ENCODE data around the gene CDH4.
"Not testable (repeated sequence)": the region's sequence is repeated elsewhere in the genome, so short reads cannot be mapped to it uniquely, and the experiment has no call there.

The CDH4 gene

GRCh38 chr20:61407561-61407960, 155.5 kb downstream of the CDH4 start:
- in situ Hi-C loops (cut with MboI; ENCODE audit: low sequenced_read_pairs), result no loop called here

GRCh38 chr20:61408951-61409740, 157.1 kb downstream of the CDH4 start:
- in situ Hi-C loops (cut with MboI; ENCODE audit: low sequenced_read_pairs), result no loop called here

DNA sequence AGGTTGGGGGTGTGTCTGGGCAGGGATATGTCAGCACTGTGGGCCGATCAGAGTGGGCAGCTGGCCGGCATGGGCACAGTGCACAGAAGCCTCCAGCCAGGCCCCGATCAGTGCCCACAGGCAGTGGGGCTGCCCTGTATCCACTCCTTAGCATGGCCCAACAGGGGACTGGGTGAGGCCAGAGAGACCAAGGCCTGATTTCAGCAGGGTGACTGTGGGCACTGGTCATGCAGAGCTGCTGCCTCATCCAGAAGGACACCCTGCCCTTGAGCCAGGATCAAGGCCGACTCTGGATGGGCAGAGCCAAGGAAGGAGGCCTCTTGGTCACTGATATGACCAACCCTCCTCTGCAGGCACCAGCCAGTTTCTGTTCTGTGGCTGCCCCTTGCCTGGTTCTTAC, 159.7 kb downstream of the CDH4 start:
- in situ Hi-C loops (cut with MboI; ENCODE audit: low sequenced_read_pairs), result no loop called here

- in situ Hi-C loops (cut with MboI; ENCODE audit: low sequenced_read_pairs), result no loop called here
These were observed 161.7 kb downstream of the CDH4 start for GRCh38 chr20:61413752-61414151.

DNA sequence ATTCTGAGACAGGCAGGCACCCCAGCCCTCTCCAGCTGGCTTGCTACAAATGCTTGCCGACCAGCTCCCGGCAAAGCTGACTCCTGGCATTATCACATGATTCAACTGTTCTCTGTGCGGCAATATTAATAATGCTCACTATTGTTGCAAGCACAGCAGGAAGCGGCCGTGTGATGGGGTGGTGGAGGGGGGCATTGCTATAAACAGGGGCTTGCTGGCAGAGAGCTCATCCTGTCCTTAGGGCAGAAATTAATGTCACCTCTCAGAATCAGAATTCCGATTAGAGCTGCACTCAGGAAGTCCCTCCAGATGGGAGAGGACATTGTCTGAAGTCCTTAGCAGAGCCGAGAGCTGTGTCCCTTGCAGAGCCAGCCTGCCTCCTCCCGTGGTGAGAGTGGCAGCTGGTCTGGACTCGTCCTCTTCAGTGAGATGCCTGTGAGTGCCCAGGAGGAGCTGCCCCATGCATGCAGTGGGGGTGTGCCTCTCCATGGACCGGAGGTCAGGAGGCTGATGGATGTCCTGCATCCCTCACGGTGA, 162.5 kb downstream of the CDH4 start:
- in situ Hi-C loops (cut with MboI; ENCODE audit: low sequenced_read_pairs), result no loop called here

DNA sequence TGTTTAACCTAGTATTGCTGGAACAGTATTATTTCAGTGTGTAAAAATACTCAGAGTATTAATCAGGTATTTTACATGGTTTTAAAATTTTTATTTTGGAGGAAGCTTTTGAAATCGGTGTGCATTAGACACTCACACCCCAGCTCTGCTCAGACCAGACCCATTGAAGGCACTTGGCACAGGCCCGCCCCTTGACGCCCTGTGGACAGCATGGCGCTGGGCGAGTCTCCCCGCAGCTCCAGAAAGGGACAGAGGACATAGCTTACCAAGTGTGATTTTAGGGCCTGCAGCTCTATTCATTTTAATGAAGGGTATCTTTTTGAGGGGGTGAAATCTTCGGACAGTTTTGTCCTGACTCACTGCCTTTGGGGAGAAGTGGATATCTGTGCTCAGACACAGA, 164.5 kb downstream of the CDH4 start:
- in situ Hi-C loops (cut with MboI; ENCODE audit: low sequenced_read_pairs), result no loop called here

- in situ Hi-C loops (cut with MboI; ENCODE audit: low sequenced_read_pairs), result no loop called here
These were observed 165.3 kb downstream of the CDH4 start for GRCh38 chr20:61417221-61417941.

GRCh38 chr20:61419010-61419409, 166.9 kb downstream of the CDH4 start:
- in situ Hi-C loops (cut with MboI; ENCODE audit: low sequenced_read_pairs), result no loop called here

- in situ Hi-C loops (cut with MboI; ENCODE audit: low sequenced_read_pairs), result no loop called here
These were observed 167.4 kb downstream of the CDH4 start for GRCh38 chr20:61419501-61419900.

DNA sequence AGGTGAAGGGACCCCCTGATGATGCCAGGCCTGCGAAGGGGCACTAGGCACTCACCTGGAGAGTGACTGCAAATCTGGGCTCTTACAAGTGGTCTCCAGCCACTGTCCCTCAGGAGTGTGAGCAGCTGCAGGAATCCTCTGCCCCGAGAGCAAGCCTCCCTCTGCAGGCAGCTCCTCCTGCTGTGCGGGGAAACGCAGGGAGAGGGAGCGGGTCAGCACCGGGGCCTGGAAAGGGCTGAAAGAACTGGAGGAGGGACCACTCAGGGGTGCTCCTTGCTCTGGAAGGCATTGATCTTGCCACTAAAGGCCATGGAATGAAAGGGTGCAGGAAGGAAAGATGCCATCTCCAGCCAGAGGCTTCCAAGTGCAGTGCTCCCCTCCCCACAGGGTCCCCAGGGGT, 168.0 kb downstream of the CDH4 start:
- in situ Hi-C loops (cut with MboI; ENCODE audit: low sequenced_read_pairs), result no loop called here

GRCh38 chr20:61420781-61421180, 168.7 kb downstream of the CDH4 start:
- in situ Hi-C loops (cut with MboI; ENCODE audit: low sequenced_read_pairs), result no loop called here

DNA sequence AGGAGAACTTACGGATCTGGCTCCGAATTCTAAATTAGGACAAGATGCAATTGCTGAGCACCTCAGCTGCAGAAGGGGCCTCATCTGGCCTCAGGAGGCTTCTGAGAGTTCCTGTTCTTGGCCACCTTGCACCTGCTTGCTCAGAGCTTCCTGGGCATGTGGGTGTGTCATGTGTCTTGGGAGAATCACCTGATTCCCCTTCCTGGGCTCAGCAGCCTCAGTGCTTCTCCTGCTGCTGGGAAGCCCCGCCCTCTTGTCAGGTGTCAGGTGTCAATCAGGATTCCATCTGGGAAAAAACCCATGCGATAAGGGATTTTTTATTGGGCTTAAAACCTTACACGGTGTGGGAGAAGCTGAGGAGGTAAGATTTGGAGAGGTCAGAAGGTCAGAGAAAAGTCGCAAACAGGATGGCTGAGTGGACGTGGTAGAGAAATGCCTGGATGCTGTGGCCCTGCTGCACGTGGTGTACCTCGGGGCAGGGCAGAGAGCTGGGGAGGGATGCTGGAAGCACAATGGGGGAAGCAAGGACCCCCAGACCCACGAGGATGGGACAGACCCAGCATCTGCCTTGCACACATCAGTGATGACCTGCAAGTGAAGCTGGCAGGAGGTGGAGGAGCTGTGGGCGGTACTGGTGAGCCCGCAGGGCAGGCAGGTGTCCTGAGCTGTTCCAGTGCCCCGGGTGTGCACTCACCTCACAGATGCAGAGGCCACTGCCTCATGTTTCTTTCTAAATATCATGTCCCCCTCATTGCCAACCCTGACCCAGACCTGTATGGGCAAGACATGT, 170.8 kb downstream of the CDH4 start:
- in situ Hi-C loops (cut with MboI; ENCODE audit: low sequenced_read_pairs), result no loop called here

DNA sequence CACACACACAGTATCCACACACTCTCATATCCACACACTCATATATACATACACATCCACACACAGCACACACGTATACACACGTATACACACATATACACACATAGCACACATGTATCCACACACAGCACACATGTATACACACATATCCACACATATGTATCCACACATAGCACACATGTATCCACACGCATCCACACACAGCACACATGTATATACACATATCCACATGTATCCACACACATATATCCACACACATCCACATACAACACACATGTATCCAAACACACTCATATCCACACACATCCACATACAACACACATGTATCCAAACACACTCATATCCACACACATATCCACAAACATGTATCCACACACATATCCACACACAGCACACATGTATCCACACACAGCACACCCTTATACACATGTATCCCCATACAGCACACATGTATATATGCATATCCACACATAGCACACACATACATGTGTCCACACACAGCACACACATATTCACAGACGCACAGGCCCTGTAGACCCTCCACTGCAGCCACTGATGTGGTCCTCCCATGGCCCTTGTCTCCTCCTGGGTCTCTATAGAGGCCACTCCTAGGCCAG, 172.1 kb downstream of the CDH4 start:
- in situ Hi-C loops (cut with MboI; ENCODE audit: low sequenced_read_pairs), result no loop called here

DNA sequence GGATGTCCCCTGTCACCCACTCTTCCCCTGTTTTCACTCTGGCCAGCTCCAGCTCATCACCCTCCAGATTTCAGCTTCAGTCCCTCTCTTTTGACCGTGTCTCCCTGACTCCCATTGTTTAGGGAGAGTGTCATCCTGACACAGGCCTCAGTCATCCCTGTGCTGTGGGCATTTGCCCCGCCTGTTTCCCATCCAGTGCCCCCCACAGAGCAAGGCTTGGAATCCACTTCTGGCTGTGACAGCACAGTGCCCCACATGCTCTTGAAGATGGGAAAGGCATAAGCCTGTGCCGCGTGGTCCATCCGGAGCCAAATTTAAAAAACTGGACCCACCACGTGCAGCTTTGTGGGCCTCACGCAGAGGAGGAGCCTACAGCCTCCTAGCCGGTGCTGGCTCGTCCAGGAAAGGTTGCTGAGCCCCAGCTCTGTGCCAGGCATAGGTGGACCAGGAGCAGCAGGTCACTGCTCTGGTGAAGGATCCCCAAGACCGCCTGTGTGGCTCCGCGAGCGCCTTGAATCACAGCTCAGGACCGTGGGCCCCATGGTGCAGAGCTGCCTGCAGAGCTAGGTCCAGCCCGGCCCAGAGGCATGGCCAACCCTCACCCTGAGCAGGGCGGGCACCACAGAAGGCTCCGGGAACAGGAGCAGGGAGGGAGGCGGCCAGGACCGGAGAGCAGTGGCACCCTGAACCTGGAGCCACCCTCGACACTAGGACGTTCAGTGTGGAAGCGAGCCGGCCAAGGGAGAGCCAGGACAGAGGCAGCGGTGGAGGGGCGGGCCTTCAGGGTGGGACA, 172.8 kb downstream of the CDH4 start:
- in situ Hi-C loops (cut with MboI; ENCODE audit: low sequenced_read_pairs), result no loop called here

GRCh38 chr20:61425541-61425991, 173.5 kb downstream of the CDH4 start:
- in situ Hi-C loops (cut with MboI; ENCODE audit: low sequenced_read_pairs), result not testable (repeated sequence)

DNA sequence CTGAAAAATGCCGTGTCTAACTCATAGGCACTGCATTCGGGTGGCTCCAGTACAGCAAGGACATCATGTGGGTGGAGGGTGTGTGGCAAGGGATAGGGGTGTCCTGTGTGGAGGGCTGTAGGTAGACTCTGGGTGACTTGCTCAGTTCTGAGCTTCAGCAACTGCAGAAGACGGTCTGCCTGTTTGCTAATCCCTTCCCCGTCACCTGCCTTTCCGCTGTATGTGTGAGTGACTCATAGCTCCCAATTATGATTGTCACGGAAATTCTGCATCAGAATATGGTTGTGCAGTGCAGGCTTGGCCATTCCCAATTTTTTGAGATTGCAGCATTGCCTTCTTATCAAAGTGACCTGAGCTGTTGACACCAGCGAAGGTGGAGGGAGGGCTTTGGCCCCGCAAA, 174.3 kb downstream of the CDH4 start:
- in situ Hi-C loops (cut with MboI; ENCODE audit: low sequenced_read_pairs), result no loop called here

DNA sequence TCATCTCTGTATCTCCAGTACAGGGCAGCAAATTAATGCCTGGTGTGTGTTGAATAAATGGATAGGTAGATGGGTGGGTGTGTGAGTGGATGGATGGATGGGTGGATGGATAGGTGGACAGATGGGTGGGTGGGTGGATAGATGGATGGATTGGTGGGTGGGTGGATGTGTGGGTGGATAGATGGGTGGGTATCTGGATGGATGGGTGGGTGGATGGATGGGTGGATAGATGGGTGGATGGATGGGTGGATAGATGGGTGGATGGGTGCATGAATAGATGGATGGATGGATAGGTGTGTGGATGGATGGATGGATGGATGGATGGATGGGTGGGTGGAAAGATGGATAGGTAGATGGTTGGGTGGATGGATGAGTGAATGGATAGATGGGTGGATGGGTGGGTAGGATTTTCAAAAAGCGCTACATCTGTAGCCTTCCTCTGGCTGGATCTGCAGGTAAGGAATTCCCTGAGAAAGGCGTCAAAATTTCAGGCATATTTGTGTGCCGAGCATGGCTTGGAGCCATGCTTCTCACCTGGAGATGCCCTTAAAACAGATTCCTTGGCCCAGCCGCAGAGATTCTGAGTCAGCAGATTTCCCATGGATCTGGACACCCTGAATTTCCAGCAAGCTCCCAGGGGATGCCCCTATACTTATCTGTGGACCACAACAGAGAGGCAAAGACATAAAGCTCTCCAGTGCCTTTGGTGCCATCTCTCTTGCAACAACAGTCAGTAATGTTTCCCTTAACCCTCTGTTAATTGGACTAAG, 177.6 kb downstream of the CDH4 start:
- in situ Hi-C loops (cut with MboI; ENCODE audit: low sequenced_read_pairs), result no loop called here

DNA sequence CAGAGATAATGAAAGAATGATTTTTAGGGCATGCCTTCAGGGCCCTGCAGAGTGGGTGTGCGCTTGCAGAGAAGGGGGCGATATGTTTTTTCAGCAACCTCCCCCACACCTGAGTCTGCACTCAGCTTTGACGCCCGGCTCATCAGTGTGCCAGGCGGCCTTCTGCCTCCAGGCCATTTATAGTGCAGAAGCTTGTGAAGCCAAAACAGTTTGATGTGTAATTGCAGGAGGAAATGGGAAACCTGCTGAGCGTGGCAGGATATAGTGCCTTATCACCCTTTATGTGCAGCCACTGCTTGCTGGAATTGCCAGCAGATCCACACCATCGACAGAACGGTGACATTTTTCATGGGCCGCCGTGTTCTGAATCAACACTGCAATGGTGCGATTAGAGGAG, 178.2 kb downstream of the CDH4 start:
- in situ Hi-C loops (cut with MboI; ENCODE audit: low sequenced_read_pairs), result no loop called here

- in situ Hi-C loops (cut with MboI; ENCODE audit: low sequenced_read_pairs), result no loop called here
These were observed 181.1 kb downstream of the CDH4 start for GRCh38 chr20:61433176-61433575.

All from hTERT RPE-1 (cell line).